ENCODE data around the gene FBXL14.
"Not testable (repeated sequence)": the region's sequence is repeated elsewhere in the genome, so short reads cannot be mapped to it uniquely, and the experiment has no call there.

Gene FBXL14

GRCh38 chr12:1619587-1619986 lies 25.2 kb upstream of the FBXL14 start:
- no peak for DNase-seq (ENCODE audit: low read depth in 3 of 3)

GRCh38 chr12:1619159-1619558 lies 24.8 kb upstream of the FBXL14 start:
- DNase-seq (ENCODE audit: low read depth in 3 of 3): no peak

DNA sequence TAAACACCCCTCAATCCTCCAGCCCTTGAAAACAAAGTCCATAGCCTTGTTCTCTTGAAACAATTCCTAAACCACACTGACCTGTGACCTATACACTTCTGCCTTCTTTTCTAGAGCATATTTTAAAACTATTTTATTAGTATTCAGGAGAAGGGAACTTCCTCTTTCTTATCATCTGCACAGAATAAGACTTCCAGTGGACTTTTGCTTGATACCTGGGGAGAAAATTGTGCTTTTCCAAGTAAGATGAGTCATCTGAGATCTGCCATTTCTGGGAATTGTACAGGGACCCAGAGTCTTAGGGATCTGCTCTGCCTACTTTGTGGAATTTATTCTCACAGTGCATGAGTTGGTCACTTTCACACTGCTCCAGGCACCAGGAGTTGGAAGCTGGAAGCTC lies 24.1 kb upstream of the FBXL14 start:
- DNase-seq (ENCODE audit: low read depth in 3 of 3): no peak

DNA sequence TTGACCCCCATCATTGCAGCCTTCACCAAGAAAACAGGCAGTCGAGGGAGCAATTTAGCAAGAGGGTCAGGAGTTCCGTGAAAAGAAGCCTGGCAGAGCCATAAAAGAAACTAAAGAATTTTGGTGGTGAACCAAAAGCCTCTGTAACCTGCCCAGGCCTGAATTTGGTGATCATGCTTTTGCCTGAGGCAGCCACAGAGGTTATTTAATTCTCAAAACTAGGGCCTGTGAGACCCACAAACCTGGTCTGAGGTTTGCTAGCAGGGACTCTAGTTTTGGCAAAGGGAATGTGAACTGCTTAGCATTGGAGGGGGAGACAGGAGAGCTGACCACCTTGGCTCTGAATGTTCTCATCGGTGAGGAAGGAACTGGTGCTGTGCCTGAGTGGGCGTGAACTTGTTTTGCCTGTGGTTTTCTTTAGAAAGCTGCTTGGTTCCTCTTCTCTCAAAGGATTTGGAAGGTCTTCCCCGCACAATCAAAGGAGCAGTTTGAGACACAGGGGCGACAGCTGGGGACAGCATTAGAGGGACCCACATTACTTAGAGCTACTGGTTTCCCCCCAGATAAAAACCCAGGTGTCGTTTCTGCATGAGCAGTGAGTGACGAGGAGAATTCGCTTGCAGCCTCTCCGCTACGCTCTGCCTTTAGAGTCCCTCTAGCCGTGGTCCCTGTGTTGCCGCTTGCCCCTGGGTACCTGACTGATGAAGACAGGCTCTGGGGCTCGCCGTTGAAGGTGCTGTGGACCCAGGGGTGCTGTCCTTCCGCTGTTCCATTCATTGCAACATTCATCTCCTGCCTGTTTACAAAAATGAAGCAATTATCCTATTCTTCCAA lies 22.1 kb upstream of the FBXL14 start:
- no peak for DNase-seq (ENCODE audit: low read depth in 3 of 3)

- DNase-seq (ENCODE audit: low read depth in 3 of 3): no peak
These were observed 20.0 kb upstream of the FBXL14 start for GRCh38 chr12:1614360-1614759.

GRCh38 chr12:1613860-1614259 lies 19.5 kb upstream of the FBXL14 start:
- no peak for DNase-seq (ENCODE audit: low read depth in 3 of 3)

GRCh38 chr12:1611803-1612572 lies 17.6 kb upstream of the FBXL14 start:
- no peak for DNase-seq (ENCODE audit: low read depth in 3 of 3)

- no peak for DNase-seq (ENCODE audit: low read depth in 3 of 3)
These were observed 15.8 kb upstream of the FBXL14 start for GRCh38 chr12:1610072-1610643.

- no peak for DNase-seq (ENCODE audit: low read depth in 3 of 3)
These were observed 14.3 kb upstream of the FBXL14 start for GRCh38 chr12:1608713-1609119.

- DNase-seq (ENCODE audit: low read depth in 3 of 3): no peak
These were observed 13.7 kb upstream of the FBXL14 start for GRCh38 chr12:1607940-1608712.

DNA sequence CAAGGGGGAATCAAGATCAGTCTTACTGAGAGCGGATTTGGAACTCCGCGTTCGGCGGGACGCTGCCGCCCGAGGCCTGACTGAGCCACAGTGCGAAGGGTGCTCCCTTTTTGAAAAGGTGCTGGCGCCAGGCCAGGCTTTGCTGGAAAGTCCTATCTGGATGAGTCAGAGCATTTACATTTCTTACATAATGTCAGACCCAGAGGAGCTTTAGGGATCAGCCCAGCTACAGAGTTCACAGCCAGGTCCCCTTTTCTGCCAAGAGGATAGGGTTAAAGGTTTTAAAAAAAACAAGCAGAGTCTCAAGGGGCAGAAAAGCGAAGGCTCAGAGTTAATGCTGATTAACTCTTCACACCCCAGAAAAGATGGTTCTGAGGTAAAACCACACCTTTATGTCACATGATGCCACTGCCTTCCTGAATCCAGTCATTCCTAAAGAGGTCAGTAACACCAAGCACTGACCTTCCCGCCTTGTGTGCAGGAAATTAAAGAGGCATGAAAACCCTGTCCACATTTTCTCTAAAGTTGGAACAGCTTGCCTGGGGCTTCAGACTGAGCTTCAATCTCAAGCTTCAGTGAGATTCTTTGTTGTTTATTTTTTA lies 11.7 kb upstream of the FBXL14 start:
- peak in 2 of 3 donors; percentile 41 to 53 for DNase-seq (ENCODE audit: low read depth in 3 of 3)

DNA sequence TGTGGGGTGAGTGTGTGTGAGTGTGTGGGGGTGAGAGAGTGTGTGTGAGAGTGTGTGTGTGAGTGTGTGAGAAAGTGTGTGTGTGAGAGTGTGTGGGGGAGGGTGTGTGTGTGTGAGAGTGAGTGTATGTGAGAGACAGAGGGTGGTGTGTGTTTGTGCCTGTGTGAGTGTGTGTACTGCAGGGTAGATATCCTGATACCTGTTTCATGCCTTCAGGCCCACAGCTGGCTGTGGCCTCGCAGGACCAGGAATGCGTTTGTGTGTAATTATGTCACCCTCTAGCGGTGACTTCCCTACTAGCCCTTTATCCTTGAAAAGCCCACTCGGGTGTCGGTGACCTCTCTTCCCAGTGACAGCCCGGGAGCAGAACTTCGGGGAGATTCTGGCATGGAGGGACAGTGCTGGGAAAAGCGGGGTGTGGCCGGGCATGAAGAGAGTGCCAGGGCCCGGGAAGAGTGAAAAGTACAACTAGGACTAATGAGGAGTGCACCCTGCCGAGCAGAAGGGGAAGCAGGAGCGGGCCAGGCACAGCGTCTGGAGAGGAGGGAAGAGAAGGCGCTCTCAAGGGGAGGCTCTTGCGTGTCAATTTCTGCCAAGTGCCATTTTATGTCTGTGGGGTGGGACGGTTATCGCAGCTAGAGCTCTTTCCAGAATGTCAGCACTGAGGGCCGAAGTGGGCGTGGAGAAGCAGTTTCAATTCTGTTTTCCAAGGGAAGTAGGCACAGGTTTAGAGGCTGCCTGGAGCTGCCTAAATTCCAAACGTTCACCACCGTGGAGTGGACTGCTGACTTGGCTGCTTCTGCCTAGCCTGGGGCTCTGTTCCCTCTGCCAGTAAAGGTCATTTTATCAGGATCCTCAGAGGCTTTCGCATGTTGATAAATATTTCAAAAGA lies 11.0 kb upstream of the FBXL14 start:
- DNase-seq (ENCODE audit: low read depth in 3 of 3): no peak

DNA sequence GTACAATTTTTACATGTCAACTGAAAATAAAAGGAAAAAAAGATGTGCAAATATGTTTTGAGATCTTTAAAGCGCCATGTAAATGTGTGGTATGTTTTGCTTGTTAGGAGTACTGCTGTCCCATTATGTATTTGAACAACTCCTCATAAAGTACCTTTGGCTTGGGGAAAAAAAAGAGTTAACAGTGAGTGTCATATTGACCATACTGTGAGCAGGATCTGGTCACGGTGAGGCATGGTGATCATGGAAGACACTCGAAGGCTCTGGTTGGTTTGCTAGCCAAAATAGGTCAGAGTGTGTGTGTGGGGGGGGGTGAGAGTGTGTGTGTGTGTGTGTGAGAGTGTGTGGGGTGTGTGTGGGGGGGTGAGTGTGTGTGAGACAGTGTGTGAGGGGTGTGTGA lies 10.1 kb upstream of the FBXL14 start:
- DNase-seq (ENCODE audit: low read depth in 3 of 3): no peak

DNA sequence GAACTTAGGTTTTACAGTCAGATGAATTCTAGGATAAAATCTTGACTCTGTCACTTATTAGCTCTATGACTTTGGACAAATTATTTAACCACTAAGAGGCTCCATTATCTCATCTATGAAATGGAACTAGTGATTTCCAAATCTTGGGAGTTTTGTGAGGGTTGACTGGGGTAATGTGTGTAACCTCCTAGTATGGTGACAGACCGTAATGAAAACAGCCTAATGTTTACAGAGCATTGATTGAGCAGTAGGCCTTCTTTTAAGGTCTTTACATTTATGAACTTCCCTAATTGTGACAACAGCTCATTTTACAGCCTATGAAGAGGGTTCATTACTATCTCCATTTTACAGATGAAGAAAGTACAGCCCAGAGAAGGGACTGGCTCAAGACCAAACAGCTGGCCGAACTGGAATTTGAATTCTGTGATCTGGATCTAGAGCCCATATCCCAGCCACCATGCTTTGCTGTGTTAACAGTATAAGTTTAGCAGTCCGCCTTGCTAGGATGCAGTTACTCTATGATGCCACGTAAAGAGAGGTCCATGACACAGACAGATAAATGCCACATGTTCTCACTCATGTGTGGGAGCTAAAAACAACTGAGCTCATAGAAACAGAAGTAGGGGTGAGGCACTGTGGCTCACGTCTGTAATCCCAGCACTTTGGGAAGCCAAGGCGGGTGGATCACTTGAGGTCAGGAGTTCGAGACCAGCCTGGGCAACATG lies 9.1 kb upstream of the FBXL14 start:
- no peak for DNase-seq (ENCODE audit: low read depth in 3 of 3)

DNA sequence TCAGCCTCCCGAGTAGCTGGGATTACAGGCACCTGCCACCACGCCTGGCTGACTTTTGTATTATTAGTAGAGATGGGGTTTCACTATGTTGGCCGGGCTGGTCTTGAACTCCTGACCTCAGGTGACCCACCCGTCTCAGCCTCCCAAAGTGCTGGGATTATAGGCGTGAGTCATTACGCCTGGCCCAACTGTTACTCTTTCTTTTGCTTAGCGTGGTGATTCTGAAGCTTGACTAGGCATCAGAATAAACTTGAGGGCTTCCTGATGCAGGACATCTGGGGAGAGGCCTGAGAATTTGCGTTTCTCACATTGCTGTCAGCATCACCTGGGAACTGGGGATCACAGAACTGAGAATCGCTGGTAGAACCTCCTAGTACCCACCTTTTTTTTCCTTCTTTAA lies 8.3 kb upstream of the FBXL14 start:
- not testable (repeated sequence) for DNase-seq (ENCODE audit: low read depth in 3 of 3)

DNA sequence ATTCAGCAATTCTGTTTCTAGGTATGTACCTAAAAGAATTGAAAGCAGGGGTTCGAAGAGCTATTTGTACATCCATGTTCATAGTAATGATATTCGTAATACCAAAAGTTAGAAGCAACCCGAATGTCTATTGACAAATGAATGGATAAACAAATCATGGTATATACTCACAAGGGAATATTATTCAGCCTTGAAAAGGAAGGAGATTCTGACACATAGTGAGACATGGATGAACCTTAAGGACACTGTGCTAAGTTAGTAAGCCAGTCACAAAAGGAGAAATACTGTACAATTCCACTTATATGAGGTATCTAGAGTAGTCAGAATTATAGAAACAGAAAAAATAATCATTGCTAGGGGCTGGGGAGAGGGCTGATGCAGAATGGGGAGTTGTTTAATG lies 4.4 kb upstream of the FBXL14 start:
- no peak for DNase-seq (ENCODE audit: low read depth in 3 of 3)

GRCh38 chr12:1595690-1596347 lies 1.4 kb upstream of the FBXL14 start:
- DNase-seq (ENCODE audit: low read depth in 3 of 3): no peak

DNA sequence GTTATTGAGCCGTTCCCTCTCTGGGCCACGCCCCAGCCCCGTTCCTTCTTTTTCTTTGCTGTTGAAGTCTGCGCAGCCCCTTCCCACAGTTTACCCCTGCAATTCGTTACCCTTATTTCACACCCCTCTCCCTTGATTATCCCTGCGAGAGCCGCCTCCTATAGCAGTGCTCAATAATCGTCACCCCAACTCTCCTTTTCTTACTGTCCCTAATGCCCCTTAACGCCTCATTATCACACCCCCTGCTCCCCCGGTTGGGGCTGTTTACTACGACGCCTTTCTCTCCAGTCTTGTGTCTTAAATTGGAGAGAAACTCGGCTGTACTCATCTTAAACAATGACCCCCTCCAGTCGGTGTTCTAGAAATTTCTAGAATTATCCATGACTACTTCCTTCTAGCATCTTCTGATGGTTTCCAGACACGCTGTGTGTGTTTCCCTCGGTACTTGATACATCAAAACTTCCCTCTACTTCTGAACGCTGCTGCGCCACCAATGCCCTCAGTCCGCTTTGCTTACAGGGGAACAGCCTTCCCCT lies 713 bp upstream of the FBXL14 start:
- DNase-seq (ENCODE audit: low read depth in 3 of 3): no peak

DNA sequence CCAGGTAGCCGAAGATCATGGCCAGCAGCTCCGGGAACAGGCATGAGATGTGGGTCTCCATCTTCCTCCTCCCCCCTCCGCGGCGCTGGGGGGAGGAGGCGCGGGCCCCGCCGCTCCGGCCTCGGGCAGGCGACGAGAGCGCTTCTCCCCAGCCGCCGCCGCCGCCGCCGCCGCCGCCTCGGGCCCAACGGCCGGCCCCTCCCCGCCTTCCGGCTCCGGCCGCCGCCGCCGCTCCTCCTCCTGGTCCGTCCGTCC lies 448 bp downstream of the FBXL14 start:
- DNase-seq (ENCODE audit: low read depth in 3 of 3): peak in 1 of 3 donors; percentile 55
